NCI-H82 (cell line): ENCODE results near the gene AFF2.

Source experiments
- DNase-seq: peaks from one replicate; lab custom pipeline; 2025; lab: John Stamatoyannopoulos, UW

The AFF2 gene

DNA sequence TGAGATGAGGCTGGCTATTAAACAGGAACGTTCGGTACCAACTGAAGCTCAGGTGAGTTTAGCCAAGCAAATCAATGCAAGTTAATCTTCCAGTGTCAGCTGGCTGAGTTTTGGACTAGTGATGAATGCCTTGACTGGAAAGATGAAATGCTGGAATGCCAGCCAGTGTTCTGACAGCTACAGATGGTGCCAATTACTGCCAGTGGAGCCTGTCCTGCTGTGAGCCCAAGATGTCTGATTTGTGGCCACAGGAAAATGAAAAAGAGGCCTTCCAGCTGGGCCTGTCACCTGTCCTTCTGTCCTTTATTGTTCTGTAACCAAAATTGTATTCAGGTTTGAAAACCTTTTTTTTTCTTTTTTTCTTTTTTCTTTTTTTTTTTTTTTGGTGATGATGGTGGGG, 223.1 kb downstream of the AFF2 start:
- no peak for DNase-seq

DNA sequence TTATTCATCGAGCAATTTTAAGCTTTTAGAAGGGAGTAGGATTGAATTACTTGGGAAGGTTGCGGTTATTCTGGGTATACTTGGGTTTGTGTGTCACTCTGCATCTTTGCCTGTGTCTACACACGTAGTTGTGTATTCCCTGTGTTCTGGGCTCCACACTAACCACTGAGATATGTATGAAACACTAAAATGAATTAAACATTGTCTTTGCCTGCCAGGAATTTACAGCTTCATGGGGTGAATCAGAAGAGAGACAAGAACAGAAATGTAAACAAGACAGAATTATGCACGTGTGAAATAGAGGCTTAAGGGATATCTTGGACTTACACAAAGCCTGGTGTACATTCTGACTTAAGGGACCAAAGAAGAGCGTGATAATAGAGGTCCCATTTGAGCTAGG, 228.5 kb downstream of the AFF2 start:
- no peak for DNase-seq

DNA sequence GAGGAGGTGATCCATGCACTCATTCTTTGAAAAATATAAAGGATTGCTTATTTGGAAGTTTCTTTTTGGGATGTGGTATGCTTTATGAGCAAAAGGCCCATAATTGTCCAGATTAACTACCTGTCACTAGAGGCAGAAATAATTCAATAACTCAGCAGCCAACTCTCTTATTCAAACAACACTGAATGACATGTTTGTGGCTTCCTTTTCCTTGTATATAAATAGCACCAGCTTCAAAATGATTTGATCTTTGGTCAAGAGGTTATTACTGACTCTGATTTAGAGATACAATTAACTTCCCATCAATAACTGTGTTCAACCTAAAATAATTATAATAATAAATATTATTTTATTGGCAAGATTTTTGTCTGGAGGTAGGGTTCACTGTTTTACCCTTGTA, 232.3 kb downstream of the AFF2 start:
- no peak for DNase-seq

DNA sequence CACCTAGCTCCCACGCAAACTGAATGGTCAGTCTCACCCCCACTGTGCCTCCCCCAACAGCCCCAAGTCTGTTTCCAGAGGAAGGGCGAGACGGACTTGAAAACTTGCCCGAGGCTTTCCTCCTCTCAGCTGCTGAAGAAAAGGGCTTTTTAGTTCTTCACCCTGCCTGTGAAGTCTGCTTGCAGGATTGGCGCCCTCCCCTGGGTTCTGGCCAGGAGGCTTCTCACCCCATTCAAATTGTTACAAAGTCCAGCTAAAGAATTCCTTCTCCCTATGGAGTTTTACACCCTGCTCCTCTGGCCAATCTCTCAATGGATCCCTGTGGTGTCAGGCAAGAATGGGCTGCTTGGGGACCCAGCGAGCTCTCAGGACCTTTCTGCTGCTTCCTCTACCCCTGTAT, 241.0 kb downstream of the AFF2 start:
- no peak for DNase-seq

DNA sequence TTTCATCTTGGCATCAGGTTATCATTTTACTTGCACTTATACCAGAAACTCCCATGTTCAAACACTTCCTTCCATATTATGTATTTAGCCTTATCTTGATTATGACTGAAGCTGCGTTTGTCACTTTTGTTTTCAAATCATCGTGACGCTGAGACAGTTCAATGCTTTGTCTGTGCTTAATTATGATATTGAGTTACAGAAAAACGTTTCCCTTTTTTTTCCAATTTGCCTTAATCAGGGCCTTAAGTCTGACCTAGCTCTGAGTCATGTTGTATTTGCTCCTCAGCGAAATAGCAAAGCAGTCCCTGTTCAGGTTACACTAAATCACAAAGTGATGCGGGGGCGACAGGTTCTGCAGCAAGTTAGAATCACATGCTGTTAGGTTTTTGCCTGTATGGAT, 254.7 kb downstream of the AFF2 start:
- DNase-seq: no peak

DNA sequence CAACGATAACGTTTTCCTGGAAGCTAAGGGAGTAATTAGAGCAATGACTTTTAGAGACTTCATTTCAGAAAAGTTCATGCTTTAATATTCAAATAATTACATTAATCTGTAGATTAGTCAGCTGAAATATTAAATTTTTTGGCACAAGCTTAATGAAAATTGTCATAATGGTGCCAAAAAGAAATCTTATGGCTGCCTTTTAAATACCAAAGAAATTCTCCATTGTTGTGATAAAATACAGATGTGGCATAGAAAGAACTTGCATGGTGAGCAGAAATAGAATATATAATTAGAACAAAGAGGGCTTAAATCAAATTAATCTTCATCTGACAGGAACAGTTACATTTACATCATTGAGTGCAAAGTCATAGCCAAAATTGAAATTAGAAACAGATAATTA, 263.5 kb downstream of the AFF2 start:
- DNase-seq: no peak

DNA sequence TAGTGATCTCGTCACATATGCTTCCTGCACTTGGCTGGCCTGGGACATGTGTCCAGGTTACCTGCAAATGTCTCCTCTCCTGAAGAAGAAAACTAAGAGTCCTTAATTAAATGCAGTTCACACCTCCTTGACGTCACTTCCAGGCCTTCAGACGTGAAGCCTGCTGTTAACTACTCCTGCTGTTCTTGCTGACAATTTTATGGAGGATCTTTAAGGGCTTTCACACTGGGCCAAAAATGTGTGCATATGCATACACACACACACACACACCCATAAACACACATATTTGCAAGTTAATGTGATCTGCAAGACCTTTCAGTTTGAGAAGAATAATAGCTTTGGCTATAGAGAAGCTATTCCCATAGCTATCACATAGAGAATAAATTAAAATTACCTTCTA, 267.9 kb downstream of the AFF2 start:
- DNase-seq: no peak

DNA sequence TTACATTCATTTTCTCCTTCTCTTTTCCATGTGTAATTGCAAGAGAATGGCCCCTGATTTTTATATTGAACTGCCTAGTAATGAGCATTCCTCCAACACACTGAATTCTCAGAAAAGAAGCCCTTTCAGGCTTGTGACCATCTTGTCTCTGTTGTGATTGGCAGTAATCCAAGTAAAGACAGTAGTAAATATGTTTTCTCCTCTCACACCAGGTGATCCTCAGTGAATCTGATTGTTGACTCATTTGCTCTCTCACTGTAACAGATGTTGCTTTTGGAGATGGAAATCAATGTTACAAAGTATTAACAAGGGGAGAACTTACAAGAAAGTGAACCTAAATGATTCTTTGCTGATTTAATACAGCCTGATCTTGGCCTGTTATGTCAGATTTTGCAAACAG, 271.0 kb downstream of the AFF2 start:
- peak; percentile 51 for DNase-seq

DNA sequence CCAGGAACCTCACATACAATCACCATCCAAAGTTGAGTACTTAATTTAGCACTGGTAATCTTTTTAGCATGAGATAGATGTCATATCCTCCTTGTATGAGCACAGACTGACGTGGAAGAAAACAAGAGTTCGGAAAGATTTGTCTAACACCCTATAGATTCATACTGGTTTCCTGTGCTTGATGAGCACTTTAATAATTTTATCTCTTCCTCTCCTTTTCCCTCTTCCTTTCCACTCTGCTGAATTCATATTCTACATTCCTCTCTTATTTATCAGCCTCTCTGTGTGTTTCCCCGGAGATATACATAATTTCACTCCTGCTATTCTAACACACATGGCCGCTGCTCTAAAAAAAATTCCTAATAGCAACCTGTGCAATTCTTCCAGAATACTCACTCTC, 273.9 kb downstream of the AFF2 start:
- no peak for DNase-seq

DNA sequence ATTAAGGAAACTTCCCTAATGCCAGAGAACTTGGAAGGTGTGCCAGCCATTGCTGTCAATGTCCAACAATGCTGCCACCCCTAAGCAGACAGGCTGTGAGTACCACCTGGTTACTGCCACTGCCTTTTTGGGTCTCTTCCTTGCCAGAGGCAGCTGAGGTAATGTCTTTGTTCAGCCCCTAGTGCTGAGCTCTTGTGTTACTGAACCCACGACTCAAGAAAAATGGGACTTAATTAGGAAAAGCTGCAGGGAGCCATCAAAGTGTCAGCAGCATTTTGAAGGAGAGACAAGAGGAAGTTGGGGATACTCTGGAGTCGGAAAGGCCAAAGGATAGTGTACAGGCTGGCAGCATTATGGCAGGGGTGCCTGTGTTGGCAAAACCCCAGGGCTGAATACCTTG, 283.7 kb downstream of the AFF2 start:
- no peak for DNase-seq

DNA sequence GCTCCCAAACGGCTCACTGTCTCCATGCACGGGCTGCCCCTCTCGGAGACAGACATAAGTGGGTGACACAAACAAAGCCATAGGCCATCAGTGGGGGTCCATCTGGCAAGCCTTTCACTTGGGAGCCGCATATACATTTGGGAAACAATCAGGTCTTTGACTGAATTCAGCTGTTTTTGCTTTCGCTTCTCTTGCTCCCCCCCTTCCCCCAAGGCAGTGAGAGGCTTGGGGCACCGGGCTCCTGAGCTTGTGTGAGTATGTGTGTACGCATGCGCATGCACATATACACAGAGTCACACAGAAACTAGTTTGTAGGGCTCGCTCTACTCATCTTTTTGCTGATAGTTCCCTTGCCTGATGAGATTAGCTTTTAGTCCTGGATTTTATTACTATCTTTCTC, 284.4 kb downstream of the AFF2 start:
- no peak for DNase-seq

DNA sequence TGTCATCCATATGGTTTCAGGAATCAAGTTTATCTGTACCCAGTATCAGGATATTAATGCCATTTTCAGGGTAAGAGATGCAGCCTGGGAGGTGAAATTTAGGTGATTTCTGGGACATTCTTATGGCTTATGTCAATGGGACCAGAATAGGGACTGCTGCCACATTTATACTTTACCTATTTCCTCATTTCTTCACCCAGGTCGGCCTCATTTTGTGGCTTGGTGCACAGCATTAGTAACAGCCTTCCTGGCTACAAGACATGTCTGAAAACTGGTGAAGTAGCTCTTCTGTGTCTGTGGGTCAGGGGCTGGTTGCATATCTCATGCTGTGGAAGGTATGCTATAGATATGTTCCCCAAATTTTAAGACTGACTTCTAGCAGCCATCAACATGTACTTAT, 284.8 kb downstream of the AFF2 start:
- DNase-seq: no peak

DNA sequence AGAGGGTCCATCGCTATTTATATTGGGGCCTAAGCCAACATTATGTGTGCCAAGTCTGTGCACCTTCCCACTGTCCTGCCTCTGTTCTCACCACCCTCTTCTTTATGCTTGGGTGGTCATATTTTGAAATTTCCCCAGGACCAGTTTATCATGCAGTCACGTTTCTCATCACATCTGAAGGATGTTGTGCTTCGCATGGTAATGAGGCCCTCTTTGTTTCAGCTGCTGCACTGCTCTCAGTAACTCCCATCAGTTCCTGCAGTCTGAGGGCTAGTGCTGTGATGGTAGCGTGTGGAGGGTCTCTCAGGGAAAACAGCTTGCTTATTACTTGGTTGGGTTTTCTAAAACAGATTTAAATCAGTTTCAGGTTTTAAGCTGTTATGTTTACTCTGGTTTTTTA, 288.0 kb downstream of the AFF2 start:
- DNase-seq: no peak

DNA sequence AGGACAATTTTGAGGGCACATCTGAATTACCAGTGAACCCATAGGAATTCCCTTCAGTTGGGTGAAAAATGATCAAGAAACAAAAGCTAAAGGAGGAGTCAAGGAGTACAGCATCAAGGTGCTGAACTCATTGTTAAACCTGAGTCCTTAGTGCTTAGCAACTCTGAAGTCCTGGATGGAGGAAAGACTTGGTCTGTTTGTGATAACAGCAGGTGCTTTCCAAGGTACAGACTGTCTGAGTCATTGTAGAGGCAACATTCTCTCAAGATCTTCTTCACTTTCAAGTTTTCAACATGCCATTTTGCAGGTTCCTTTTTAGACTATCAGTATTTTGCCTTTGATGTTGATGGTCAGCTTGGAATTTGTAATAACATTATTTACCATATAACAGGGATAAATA, 293.9 kb downstream of the AFF2 start:
- no peak for DNase-seq

DNA sequence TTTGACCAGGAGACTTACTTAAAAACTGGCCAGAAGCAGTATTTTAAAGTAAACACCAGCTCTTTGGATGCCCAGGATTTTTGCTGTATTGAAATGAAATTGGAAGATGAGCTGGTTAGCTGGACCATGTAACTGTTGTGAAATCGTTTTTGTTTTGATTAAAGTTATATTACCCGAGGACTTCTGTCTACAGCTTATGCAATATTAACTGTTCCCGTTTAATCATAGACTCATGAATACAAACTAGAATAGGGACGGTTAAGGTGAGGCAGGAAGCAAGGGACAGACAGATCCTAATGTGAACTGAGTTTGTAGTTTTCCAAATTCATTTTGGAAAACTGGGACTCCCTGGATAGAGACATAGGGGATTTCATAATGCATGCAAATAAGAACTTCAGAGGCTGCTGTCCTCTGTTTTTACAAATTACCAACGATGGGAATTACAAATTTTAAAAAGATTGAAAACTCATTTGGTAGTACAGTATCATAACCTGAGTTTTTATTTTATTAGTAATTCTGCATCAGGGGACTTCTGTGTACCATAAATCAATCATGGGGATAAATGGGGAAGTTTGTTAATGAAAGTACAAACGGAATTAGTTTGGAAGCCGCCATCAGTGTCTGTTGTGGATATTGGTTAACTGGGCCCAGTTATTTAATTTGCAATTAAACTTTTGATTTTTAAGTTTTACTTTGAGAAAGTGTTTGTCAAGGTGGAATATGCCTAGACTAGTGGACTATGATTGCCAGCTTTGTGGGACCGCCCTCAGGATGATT, 304.4 kb downstream of the AFF2 start:
- DNase-seq: no peak

DNA sequence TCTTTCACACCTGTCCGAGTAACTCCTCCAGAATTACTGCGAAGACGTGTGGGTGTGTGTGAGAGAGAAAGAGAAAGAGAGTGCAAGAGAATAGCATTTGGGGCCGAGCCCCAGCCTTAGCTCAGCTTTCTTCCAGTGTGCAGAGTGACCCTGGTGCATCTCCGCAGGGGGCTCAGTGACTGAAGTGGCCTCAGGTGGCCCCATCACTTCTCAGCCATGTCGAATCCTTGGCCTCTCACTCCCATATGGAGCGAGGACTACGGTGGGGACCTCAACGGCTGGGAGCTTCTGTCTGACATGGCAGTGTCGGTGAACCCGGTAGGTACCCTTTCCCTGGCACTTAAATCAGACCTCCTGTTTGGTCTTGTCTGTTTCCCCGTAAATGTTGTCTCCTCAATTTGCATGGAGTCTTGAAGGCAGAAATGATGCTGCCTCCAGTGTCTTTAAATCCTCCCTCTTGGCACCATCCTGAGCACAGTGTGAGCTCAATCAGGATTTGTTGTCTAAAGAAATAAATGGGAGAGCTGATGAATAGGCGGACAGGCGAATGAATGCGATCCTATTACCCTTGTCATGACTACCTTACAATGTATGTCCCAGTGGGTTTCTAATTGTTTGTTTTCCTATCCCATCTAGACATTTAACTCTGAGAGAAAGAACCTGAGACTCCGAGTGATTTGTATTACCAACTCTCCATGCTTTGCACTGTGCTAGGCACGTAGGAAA, 305.9 kb downstream of the AFF2 start:
- no peak for DNase-seq

DNA sequence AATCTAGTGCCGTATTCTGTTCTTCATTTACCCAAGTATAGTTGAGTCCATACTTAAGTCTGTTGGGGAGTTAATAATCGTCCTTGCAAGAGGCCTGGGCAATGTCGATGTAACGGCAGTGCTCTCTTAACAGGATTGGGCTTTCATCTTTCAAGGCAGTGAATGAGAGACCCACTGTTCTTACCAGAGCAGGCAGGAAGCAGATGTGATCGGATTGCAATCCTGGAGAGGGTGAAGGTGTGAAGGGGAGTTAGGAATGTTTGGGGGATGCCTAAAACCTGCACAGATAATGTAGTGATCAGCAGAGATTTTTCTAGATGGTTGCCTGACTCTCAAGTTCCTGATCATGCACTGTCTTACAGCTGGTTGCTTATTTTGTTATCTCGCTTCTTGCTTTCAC, 308.4 kb downstream of the AFF2 start:
- peak; percentile 60 for DNase-seq

DNA sequence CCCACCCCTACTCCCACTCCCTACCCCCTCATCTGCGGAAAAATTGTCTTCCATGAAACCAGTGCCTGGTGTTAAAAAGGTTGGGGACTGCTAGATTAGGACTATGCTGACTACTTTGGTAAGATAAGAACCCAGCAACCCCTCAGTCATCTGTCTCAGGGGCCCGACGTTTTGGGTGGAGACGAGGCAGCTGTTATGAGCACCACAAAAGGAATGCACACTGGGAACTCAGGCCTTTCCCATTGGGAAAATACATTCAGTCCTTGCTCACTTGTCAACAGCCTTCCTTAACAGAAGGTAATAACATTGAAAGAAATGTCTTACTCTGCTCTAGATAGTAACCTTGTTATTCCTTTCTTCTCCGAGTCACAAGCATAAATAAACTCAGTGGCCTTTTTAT, 310.8 kb downstream of the AFF2 start:
- no peak for DNase-seq

DNA sequence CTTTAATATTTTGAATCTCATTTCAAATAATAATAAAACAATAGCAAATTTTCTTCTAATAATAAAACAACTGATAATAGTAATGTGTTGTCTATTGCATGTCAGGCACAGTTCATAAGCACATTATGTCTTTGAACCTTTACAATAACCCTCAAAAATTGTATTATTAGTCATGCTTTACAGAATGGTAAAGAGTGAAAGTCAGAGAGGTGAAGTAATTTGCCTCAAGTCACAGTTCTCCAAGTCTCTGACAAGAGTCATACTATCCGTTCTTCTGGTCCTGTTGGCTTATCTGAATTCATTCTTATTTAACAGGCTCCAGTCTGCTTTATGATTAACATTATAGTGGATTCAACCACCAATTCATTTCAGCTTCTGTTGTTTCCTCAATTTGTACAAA, 313.0 kb downstream of the AFF2 start:
- no peak for DNase-seq

DNA sequence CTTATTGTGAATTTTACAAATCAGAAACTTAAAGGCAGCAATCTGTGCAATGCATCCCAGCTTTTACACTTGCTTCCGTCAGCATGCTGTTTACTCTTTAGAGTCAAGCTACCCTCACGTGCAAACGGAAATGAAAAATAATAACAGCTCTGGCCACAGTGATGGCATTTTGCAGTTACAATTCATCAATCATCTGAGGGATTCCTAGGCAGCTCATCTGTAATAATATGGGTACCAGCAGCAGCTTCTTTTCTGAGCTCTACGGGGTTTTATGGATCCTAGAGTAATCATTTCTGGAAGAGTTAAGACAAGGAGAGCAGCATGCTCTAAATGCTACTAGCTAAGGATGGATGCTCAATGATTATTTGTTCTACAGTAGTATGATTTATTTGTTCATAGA, 313.6 kb downstream of the AFF2 start:
- no peak for DNase-seq

DNA sequence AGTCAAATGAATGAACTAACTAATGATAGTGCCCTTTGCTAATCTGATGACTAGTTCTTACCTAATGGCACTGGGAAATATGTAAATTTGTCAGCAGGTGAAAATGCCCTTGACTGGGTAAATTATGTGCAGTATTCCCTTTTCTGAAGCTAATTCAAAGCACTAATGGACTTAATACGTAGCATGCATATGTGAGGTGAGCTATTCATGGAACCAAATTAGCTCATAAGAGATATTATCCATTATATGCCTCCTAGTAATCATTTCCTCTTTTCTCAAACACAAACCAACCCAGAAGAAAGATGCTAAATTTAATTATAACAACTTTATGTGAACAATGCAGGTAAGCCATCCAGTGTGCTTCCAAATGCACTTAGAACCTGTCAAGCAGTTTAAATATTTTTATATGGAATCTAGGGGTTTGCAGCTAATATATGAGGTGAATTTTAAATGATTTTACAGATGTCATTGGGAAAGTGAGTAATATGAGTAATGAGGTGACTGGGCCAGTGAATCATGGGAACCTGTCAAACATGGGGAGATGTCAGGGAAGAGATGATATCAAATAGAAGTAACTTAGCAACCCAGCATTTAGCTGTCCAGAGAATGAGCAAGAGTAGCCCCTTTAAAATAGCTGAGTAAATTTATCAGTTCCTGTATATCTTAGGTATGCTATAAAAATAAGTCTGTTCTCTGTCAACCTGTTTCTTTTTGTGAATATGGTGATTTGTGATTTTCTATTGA, 315.0 kb downstream of the AFF2 start:
- DNase-seq: no peak

DNA sequence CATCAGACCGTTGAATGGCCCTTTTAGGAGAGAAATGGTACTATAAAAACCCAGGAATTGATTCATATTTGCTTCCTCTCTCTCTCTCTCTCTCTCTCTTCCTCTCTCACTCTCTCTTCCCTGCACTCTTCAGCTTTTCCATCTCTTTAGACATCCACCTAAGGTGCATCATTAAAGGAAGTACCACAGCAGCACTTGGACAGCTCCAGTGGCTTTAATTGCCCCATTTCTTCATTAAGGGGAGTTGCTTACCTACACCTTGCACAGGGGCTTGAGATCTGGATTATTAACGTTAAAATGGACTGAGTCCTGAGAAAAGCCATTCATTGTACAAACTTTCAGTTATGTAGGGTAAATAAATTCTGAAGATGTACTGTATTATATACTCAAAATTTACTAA, 323.6 kb downstream of the AFF2 start:
- DNase-seq: no peak

DNA sequence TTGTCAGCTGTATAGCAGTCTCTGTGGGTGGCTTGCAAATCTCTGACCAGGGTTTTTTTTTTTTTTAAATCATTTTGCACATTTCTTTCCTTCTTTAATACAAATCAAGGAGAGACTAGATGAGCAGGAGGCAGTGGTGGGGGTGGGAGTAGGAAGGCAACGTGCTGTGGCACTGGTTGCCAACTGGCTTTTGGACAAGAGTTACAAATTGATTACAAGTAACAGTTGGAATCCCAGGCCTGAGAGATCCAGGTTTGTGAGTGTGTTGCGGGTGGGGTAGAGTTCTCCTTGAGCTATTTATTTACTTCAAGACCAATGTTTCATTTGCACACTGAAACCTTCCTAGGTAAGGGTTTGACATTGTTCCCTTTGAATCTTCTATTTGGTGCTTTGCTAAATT, 325.3 kb downstream of the AFF2 start:
- DNase-seq: no peak
